GM21825 (cell line): Measurements from ENCODE around the gene AMFR.

ENCODE experiments used
- ATAC-seq: cut with Tn5 transposase; IDR thresholded peaks from one replicate; pipeline ENCODE4 v1.9.1; 2021; ENCODE audit warnings: mild to moderate bottlenecking, moderate library complexity; ENCODE audit not compliant: unreplicated experiment

Gene AMFR

DNA sequence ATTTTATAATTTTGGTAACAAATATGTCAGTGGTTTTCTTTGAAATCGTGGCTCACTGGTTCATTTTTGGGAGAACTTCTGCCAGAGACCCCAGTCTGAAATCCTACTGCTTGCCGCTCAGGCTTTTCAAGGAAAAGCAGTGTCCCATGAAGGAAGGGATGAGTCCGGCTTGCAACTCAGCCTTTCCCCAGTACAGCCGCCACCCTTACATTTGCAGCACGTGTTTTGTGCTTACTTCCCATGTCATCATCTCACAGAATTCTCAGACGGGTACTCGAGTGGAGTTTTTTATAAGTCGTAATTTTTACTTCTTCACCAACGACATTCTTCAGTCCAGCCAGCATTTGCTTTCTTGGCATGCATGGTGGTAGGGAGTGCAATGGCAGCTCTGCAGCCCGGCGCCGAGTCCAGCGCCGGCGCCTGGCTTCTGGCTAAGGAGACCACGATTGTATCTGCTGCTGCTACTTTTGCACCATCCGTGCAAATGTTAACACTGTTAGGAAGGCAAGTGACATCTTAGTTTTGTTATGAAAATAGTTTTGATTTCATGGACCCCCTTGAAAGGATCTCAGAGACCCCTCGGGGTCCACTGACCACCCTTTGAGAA, 111.0 kb downstream of the AMFR start:
- ATAC-seq: no peak

DNA sequence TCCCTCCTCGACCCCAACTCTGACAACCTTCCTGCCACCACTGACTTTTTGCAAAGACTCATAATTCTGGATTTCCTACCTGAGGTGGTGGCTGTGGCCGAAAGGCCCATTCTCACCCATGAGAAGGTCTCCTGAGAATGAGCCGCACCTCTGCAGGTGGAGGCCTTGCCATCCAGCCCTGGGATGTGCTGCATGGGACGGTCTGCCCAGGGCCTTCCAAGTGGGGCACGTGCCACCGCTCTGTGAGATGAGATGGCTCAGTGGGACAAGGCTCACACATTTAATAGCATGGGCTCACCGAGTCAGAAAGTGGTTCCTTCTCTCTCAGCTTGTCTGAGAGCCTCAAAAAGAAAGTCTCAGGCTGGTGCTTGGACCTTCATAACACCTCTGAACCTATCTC, 112.8 kb downstream of the AMFR start:
- ATAC-seq: no peak

DNA sequence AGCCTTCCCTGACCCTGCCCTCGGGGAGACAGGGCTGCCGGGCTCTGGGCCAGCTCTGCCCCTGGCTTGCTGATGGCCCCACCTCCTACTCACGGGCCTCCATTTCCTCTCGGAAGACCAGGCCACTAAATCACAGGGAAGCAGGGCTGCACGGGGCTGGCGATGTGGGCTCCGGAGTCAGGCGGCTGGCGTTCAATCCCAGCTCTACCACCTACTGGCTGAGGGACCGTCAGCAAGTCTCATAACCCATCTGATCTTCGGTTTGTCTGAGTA, 113.4 kb downstream of the AMFR start:
- no peak for ATAC-seq
